B cell (primary cell): Measurements from ENCODE around the gene MUC20. TPM values are rescaled to one million over a fixed set of nuclear protein-coding genes. Genes with fewer than 3 reads are reported as not detected.

Source experiments
- ATAC-seq: fragments of 200-7000 bp; cut with Tn5 transposase; one replicate; pipeline ENCODE4 v1.10.0; 2021; ENCODE audit warnings: low read depth, mild to moderate bottlenecking, moderate number of reproducible peaks, moderate library complexity
- CTCF ChIA-PET: fragments of 350-600 bp; sonication (Branson Sonifier 250); formaldehyde crosslinking; loops from one replicate; lab custom pipeline; 2021; ENCODE audit warnings: antibody characterized with exemption, inconsistent platforms; lab: Charles Lee
- POLR2A ChIA-PET: fragments of 350-600 bp; sonication (Branson Sonifier 250); formaldehyde crosslinking; loops from one replicate; lab custom pipeline; 2021; ENCODE audit warnings: antibody characterized with exemption; lab: Charles Lee
- DNase-seq: peaks from one replicate; pipeline ENCODE4 v3.0.0; 2013
- H2AFZ ChIP-seq: 2 replicates; pipeline ENCODE4 v1.6.1; 2012; ENCODE audit warnings: mild to moderate bottlenecking, low read depth, low read length; ENCODE audit not compliant: insufficient read depth, poor library complexity, severe bottlenecking
- H3K27ac ChIP-seq, 2 donors: 1 replicate in 1 of 2; 2 replicates in 1 of 2; pipeline ENCODE4 v1.5.1; 2012 to 2013; ENCODE audit warnings: low read length in 2 of 2, mild to moderate bottlenecking in 2 of 2, moderate library complexity in 1 of 2
- H3K27me3 ChIP-seq, 4 experiments: fragments of 200-600 bp in 1 of 4; sonication (generic) in 1 of 4; replicated peaks in 1 of 4; 1 replicate in 2 of 4; 2 replicates in 2 of 4; pipeline versions ENCODE4 v1.6.1 to v1.7.0; 2013 to 2016; ENCODE audit warnings: low read length in 3 of 4, mild to moderate bottlenecking in 2 of 4, mixed read lengths in 1 of 4, moderate library complexity in 1 of 4; ENCODE audit not compliant: insufficient read depth in 4 of 4, control insufficient read depth in 3 of 4; ENCODE audit errors: control extremely low read depth in 1 of 4
- H3K36me3 ChIP-seq, 2 experiments: replicated peaks in 1 of 2; 1 replicate in 1 of 2; 2 replicates in 1 of 2; pipeline versions ENCODE4 v1.6.1 to v1.7.1; 2013; ENCODE audit warnings: low read length in 1 of 2; ENCODE audit not compliant: insufficient read depth in 2 of 2, control insufficient read depth in 1 of 2; ENCODE audit errors: control extremely low read depth in 1 of 2, extremely low read depth in 1 of 2
- H3K4me1 ChIP-seq, 2 donors: fragments of 200-600 bp in 1 of 2; sonication (generic) in 1 of 2; 1 replicate in 1 of 2; 2 replicates in 1 of 2; pipeline versions ENCODE4 v1.5.1 to v1.6.1; 2013 to 2017; ENCODE audit warnings: low read length in 2 of 2; ENCODE audit not compliant: control insufficient read depth in 2 of 2, insufficient read depth in 2 of 2
- H3K4me2 ChIP-seq: replicated peaks from 2 replicates; pipeline ENCODE3; 2012; ENCODE audit warnings: mild to moderate bottlenecking, low read depth, low read length; ENCODE audit not compliant: poor library complexity, severe bottlenecking
- H3K4me3 ChIP-seq, 5 experiments: fragments of 200-600 bp in 1 of 5; sonication (generic) in 1 of 5; 1 replicate in 3 of 5; 2 replicates in 2 of 5; pipeline versions ENCODE4 v1.5.1 to v1.7.0; 2011 to 2016; ENCODE audit warnings: low read length in 4 of 5, mild to moderate bottlenecking in 4 of 5, low read depth in 2 of 5, control low read depth in 1 of 5, moderate library complexity in 1 of 5; ENCODE audit not compliant: insufficient read depth in 1 of 5; ENCODE audit errors: control extremely low read depth in 1 of 5, extremely low read depth in 1 of 5
- H3K79me2 ChIP-seq: fragments of 200-600 bp; sonication (generic); one replicate; pipeline ENCODE4 v1.6.0; 2016; ENCODE audit warnings: low read length; ENCODE audit not compliant: control insufficient read depth, insufficient read depth
- H3K9ac ChIP-seq: fragments of 200-600 bp; sonication (generic); 2 replicates; pipeline ENCODE4 v1.6.1; 2017; ENCODE audit warnings: mild to moderate bottlenecking, low read length, moderate library complexity
- H3K9me3 ChIP-seq, 3 donors: one replicate each; pipeline versions ENCODE4 v1.6.1 to v1.7.1; 2013; ENCODE audit warnings: low read length in 2 of 3; ENCODE audit not compliant: control insufficient read depth in 2 of 3, insufficient read depth in 1 of 3; ENCODE audit errors: control extremely low read depth in 1 of 3
- H4K20me1 ChIP-seq: 2 replicates; pipeline ENCODE4 v1.6.0; 2012; ENCODE audit warnings: mild to moderate bottlenecking, low read length; ENCODE audit not compliant: insufficient read depth, control insufficient read depth, poor library complexity, severe bottlenecking
- H3K27ac Mint-ChIP-seq: one replicate; pipeline ENCODE4 v1.8.0; 2021; ENCODE audit warnings: mixed read lengths
- H3K27me3 Mint-ChIP-seq: one replicate; pipeline ENCODE4 v1.8.0; 2021; ENCODE audit warnings: mixed read lengths
- H3K4me1 Mint-ChIP-seq: one replicate; pipeline ENCODE4 v1.8.0; 2021; ENCODE audit warnings: mixed read lengths
- H3K4me3 Mint-ChIP-seq: one replicate; pipeline ENCODE4 v1.8.0; 2021; ENCODE audit warnings: mixed read lengths
- H3K9me3 Mint-ChIP-seq: one replicate; pipeline ENCODE4 v1.8.0; 2022; ENCODE audit warnings: mixed read lengths; ENCODE audit not compliant: insufficient read depth
- EZH2 ChIP-seq: IDR thresholded peaks from 2 replicates; pipeline ENCODE4 v1.6.1; 2012; ENCODE audit warnings: borderline replicate concordance, low read depth, mild to moderate bottlenecking, moderate library complexity, low read length; ENCODE audit not compliant: insufficient read depth, poor library complexity, severe bottlenecking
- WGBS: methylation state at CpG from one replicate; pipeline ENCODE4 v1.1.5; 2013; ENCODE audit warnings: missing lambda C conversion rate; ENCODE audit not compliant: insufficient coverage; 5-methylcytosine and 5-hydroxymethylcytosine counted together
- intact Hi-C: fragments of 100-400 bp; cut with micrococcal nuclease; formaldehyde crosslinking; loops from one replicate; pipeline ENCODE4 v1.10.0; 2022
- polyA plus RNA-seq: library from polyadenylated mRNA; depleted of rRNA; stranded (reverse); fragments of >200 nt; gene quantifications from 2 replicates; pipeline ENCODE4 v1.2.3, GENCODE V29; 2012
- total RNA-seq, 2 donors: library from RNA; stranded (reverse); fragments of 120-200 nt in 1 of 2; gene quantifications; 1 replicate in 1 of 2; 2 replicates in 1 of 2; pipeline versions ENCODE4 v1.2.3 to v1.2.4, GENCODE V29; 2013 to 2022
- TF ChIP-seq, protein P1 (sequence below): fragments of 200-600 bp; IDR thresholded peaks from one replicate; pipeline ENCODE4 v1.8.0; 2022; ENCODE audit warnings: antibody characterized with exemption, mild to moderate bottlenecking

The MUC20 gene
- total and polyA plus RNA-seq, 2 donors (not counting 1 experiment from before 2014, with no cell fraction given) = 11.0 to 15.6 TPM

DNA sequence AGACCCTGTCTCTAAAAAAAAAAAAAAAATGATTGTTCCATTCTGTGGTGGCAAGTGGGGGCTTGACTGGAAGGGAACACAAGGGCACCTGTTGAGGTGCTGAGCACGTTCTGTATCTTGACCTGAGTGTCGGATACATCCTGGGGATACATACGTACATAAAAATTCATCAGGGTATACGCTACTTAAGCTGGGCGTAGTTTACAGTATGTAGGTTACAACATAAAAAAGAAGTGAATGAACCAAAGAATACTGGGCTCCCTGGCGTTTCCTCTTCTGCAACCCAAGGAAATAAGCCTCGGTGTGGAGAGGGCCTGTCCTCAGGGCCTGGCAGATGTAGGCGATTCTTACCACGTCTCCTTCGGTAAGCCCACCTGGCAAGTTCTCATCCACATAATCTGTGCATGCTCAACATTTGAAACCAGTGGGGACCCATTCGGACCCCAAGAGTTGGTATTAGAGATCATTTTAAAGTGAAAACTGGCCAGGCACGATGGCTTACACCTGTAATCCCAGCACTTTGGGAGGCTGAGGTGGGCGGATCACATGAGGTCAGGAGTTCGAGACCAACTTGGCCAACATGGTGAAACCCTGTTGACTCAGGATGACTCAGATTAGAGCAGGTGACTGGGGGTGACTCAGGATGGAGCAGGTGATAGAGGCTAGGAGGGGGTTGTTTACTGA, 5.1 kb upstream of the MUC20 start:
- Histone ChIP-seq H3K9me3 (peaks cover 0 to 10% (median 0%) of the 10 kb centered on the region in 3 donors), H3K4me2 (no peak overlapping the region), H3K4me3 (no peak overlapping the region), H4K20me1 (no peaks in the 10 kb centered on the region), H3K27ac (no peak overlapping the region), H3K27me3 (no peaks in the 10 kb centered on the region), H3K9ac (no peak overlapping the region), H2AFZ (no peak overlapping the region), H3K36me3 (peaks cover 0 to 15% of the 10 kb centered on the region in 2 experiments), H3K4me1 (peaks cover 0 to under 1% of the 10 kb centered on the region in 2 donors), H3K79me2 (no peaks in the 10 kb centered on the region)
- ATAC-seq = peak; percentile 46
- Mint-ChIP-seq H3K9me3 (no peaks in the 10 kb centered on the region), H3K4me1 (peaks cover 6% of the 10 kb centered on the region), H3K27ac (peak overlapping the region; percentile 7), H3K27me3 (peaks cover 10% of the 10 kb centered on the region), H3K4me3 (no peak overlapping the region)
- WGBS = 87% methylated on average over 14 of the region's 14 CpGs
- intact Hi-C loops = no loop called here
- no peak for DNase-seq
- ChIA-PET CTCF (interaction anchor here (0.7 to 1.4 kb wide), 3 partner anchors 11 to 982 kb away, joined by 3 to 4 read pairs (median 3); no protein-coding TSS in a partner anchor), POLR2A (no interaction called here)
- TF ChIP-seq, protein P1, sequence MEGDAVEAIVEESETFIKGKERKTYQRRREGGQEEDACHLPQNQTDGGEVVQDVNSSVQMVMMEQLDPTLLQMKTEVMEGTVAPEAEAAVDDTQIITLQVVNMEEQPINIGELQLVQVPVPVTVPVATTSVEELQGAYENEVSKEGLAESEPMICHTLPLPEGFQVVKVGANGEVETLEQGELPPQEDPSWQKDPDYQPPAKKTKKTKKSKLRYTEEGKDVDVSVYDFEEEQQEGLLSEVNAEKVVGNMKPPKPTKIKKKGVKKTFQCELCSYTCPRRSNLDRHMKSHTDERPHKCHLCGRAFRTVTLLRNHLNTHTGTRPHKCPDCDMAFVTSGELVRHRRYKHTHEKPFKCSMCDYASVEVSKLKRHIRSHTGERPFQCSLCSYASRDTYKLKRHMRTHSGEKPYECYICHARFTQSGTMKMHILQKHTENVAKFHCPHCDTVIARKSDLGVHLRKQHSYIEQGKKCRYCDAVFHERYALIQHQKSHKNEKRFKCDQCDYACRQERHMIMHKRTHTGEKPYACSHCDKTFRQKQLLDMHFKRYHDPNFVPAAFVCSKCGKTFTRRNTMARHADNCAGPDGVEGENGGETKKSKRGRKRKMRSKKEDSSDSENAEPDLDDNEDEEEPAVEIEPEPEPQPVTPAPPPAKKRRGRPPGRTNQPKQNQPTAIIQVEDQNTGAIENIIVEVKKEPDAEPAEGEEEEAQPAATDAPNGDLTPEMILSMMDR = no peak
- no peak for TF ChIP-seq EZH2

DNA sequence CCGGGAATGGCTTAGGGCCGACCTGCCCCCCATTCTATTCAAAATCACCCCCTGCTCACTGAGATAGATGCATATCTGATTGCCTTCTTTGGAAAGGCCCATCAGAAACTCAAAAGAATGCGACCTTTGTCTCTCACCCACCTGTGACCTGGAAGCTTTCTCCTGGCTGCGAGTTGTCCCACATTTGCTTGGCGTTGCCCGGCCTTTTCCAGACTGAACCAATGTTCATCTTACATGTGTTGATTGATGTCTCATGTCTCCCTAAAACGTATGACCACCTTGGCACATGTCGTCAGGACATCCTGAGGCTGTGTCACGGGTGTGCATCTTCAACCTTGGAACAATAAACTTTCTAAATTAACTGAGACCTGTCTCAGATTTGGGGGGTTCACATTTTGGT, 3.4 kb upstream of the MUC20 start:
- Histone ChIP-seq H3K9me3 (peaks cover 0 to 10% (median 0%) of the 10 kb centered on the region in 3 donors), H3K36me3 (peaks cover 0 to 10% of the 10 kb centered on the region in 2 experiments), H3K9ac (no peak overlapping the region), H3K27ac (no peak overlapping the region), H4K20me1 (no peaks in the 10 kb centered on the region), H3K4me3 (no peak overlapping the region), H3K27me3 (no peaks in the 10 kb centered on the region), H2AFZ (no peak overlapping the region), H3K4me2 (no peak overlapping the region), H3K4me1 (peaks cover 0 to 3% of the 10 kb centered on the region in 2 donors), H3K79me2 (no peaks in the 10 kb centered on the region)
- no peak overlapping the region for H3K4me3 Mint-ChIP-seq
- intact Hi-C loops = no loop called here
- H3K27ac Mint-ChIP-seq = no peak overlapping the region
- H3K4me1 Mint-ChIP-seq = peaks cover 6% of the 10 kb centered on the region
- WGBS = 85% methylated on average over 9 of the region's 9 CpGs
- TF ChIP-seq, protein P1 = no peak
- TF ChIP-seq EZH2 = no peak
- POLR2A ChIA-PET = no interaction called here
- DNase-seq = no peak
- peaks cover 10% of the 10 kb centered on the region for H3K27me3 Mint-ChIP-seq
- CTCF ChIA-PET = interaction anchor here (0.8 to 1.1 kb wide), 2 partner anchors 23 to 133 kb away, joined by 3 read pairs; no protein-coding TSS in a partner anchor
- no peaks in the 10 kb centered on the region for H3K9me3 Mint-ChIP-seq
- ATAC-seq = no peak
